ACHN (cell line): Measurements from ENCODE around the gene VSTM4.

Source experiments
- DNase-seq: peaks from one replicate; pipeline ENCODE4 v3.0.0-alpha.2; 2015
- in situ Hi-C: cut with HindIII; loops from 2 replicates; pipeline ENCODE4 v1.10.0; 2017; ENCODE audit warnings: low sequenced_read_pairs, low pct_ligation_motif_present, low pct_unique_long_range_greater_than_20kb

VSTM4 gene

GRCh38 chr10:48965460-48965859 is 149.9 kb downstream of the VSTM4 start:
- no peak for DNase-seq
- in situ Hi-C loops, result no loop called here
